ENCODE results near the gene ZNF699. TPM values are rescaled to one million over a fixed set of nuclear protein-coding genes. Genes with fewer than 3 reads are reported as not detected.
"Not testable (repeated sequence)": the region's sequence is repeated elsewhere in the genome, so short reads cannot be mapped to it uniquely, and the experiment has no call there.

Gene ZNF699
- polyA plus RNA-seq, 3 donors, result 0.34 to 1.8 (median 1.4) TPM

DNA sequence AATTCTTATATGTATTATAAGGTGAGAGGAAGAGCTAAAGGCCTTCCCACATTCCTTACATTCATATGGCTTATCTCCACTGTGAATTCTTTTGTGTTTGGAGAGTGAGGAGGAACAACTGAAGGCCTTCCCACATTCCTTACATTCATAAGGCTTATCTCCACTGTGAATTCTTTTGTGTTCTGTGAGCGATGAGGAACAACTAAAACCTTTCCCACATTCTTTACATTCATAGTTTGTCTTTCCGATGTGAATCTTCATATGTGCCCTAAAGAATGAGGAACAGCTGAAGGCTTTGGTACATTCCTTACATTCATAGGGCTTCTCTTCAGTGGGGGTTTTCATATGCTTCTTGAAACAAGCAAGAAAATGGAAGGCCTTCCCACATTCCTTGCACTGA lies 13.3 kb downstream of the ZNF699 start:
- H3K27ac ChIP-seq (ENCODE audit: low read depth, low read length), result no peak overlapping the region
- WGBS, 3 donors, result 93 to 100% (median 97%) methylated on average over 2 of the region's 2 CpGs

DNA sequence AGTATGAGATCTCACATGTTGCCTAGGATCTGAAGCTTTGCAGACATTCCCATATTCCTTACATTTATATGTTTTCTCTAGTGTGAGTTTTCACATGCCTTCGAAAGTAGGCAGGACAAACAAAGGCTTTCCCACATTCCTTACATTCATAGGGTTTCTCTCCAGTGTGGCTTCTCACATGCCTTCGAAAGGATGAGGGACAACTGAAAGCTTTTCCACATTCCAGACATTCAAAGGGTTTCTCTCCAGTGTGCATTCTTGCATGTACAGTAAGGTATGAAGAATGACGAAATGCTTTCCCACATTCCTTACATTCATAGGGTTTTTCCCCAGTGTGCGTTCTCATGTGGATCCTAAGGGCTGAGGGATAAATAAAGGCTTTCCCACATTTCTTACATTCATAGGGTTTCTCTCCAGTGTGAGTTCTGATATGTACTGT lies 14.2 kb downstream of the ZNF699 start:
- H3K27ac ChIP-seq (ENCODE audit: low read depth, low read length), result no peak overlapping the region
- 96 to 97% (median 96%) methylated on average over 4 of the region's 4 CpGs for WGBS, 3 donors

DNA sequence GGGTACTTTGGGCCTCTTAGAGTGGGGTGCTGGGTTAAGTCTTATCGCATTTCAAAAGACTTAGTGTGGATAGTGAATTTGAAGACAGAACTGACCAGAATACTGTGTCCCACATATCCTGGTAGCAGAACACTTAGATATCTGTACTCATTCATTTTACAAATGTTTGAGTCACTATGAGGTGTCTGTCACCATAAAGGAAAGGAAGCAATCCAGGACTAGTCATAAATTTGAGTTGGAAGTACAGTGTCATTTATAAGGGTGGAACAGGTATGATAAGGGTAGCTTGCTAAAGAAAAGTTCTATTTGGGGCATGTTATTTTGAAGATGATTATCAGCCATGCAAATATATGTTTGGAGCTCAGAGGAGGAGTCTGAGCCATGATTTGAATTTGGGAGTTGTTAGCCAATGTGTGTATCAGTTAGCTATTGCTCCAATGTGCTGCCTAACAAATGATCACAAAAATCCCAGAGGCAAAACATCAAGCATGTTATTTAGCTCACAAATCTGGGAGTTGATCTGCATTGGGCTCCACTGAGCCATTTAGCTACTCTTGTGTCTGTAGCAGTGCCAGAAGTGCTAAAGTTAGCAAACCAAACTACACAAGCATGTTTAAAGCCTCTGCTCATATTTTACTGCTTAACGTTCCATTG lies 20.3 kb downstream of the ZNF699 start:
- 96 to 99% (median 97%) methylated on average over 2 of the region's 2 CpGs for WGBS, 3 donors
- no peak overlapping the region for H3K27ac ChIP-seq (ENCODE audit: low read depth, low read length)

DNA sequence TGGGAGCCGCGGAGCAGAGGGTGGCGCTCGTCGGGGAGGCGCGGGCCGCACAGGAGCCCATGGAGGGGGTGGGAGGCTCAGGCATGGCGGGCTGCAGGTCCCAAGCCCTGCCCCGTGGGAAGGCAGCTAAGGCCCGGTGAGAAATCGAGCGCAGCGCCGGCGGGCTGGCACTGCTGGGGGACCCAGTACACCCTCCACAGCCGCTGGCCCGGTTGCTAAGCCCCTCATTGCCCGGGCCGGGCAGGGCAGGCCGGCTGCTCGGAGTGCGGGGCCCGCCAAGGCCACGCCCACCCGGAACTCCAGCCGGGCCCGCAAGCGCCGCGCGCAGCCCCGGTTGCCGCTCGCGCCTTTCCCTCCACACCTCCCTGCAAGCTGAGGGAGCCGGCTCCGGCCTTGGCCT lies 26.2 kb downstream of the ZNF699 start:
- WGBS, 3 donors, result 10 to 13% (median 13%) methylated on average over 27 to 38 of the region's 38 CpGs
- H3K27ac ChIP-seq (ENCODE audit: low read depth, low read length), result not testable (repeated sequence)

DNA sequence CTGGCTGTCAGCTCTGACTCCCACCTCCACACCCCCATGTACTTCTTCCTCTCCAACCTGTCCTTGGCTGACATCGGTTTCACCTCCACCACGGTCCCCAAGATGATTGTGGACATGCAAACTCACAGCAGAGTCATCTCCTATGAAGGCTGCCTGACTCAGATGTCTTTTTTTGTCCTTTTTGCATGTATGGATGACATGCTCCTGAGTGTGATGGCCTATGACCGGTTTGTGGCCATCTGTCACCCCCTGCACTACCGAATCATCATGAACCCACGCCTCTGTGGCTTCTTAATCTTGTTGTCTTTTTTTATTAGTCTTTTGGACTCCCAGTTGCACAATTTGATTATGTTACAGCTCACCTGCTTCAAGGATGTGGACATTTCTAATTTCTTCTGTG lies 58.4 kb downstream of the ZNF699 start:
- no peak overlapping the region for H3K27ac ChIP-seq (ENCODE audit: low read depth, low read length)

DNA sequence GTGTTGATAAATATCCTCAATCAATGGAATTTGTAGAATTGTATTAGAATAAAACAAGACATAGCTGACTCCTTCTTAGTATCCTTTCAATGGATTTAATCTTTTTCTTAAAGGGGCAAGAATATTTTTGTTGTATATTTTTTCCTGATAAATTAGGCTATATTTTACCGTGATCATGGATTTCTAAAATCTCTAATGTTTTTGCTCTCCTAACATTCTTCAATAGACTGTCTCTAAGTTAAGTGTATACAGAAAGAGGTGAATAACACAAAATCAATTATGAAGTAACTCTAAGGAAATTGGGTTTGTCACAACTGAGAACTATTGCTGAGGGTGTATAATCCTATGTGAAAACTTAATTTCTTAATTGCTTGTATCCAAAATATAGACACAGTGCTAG lies 59.0 kb downstream of the ZNF699 start, which contains the start of gene OR7E24:
Gene OR7E24 (plus strand): TSS at position 301 of the 400 bp plus-strand sequence. CDS start 114 bp downstream, outside the sequence.
- H3K27ac ChIP-seq (ENCODE audit: low read depth, low read length), result no peak within 1 kb of the TSS
- WGBS, 3 donors, result 55 to 78% (median 76%) methylated on average over 1 of the region's 1 CpG

More for the DNA sequence above, 58.4 kb downstream of the ZNF699 start:
- WGBS, 3 donors, result 63 to 80% (median 73%) methylated on average over 5 of the region's 5 CpGs

Other genes with a start within 250 kb of the ZNF699 start
- gene OR1M1, start 222.8 kb downstream of the ZNF699 start, polyA plus RNA-seq, result not detected
- not detected for gene OR7G2, start 202.4 kb downstream of the ZNF699 start, polyA plus RNA-seq
- not detected for gene OR7G1, start 194.1 kb downstream of the ZNF699 start, polyA plus RNA-seq
- gene OR7G3, start 182.9 kb downstream of the ZNF699 start, polyA plus RNA-seq, result not detected
- gene ZNF317, start 169.4 kb downstream of the ZNF699 start, polyA plus RNA-seq, result 10 to 100 TPM; 12.4 to 18.8 (median 14.6) TPM
- under 1 TPM; 0.03 to 0.11 (median 0.07) TPM for gene OR7D2, start 130.9 kb downstream of the ZNF699 start, polyA plus RNA-seq
- not detected for gene OR7D4, start 90.2 kb downstream of the ZNF699 start, polyA plus RNA-seq
- not detected for gene OR7E24, start 58.9 kb downstream of the ZNF699 start, polyA plus RNA-seq
- 10 to 100 TPM in 1 of 3 donors, 1 to 10 TPM in 2; 5.6 to 12.1 (median 6.2) TPM for gene ZNF559, start 14.3 kb upstream of the ZNF699 start, polyA plus RNA-seq
- under 1 TPM; 0.56 to 0.97 (median 0.89) TPM for gene ZNF177, start 53.2 kb upstream of the ZNF699 start, polyA plus RNA-seq
- 10 to 100 TPM; 10.8 to 12.9 (median 11.0) TPM for gene ZNF266, start 125.7 kb upstream of the ZNF699 start, polyA plus RNA-seq
- under 1 TPM in 1 of 3 donors, not detected in 2; 0.16 TPM for gene ZNF560, start 188.8 kb upstream of the ZNF699 start, polyA plus RNA-seq
- 1 to 10 TPM; 2.6 to 3.4 (median 3.3) TPM for gene ZNF426, start 228.8 kb upstream of the ZNF699 start, polyA plus RNA-seq

Measured in adipose tissue (tissue), 3 donors.